Activated naive CD4-positive, alpha-beta T cell treated with anti-CD3 and anti-CD28 coated beads for 36 hours (primary cell): ENCODE data around the gene BTBD1. TPM values are rescaled to one million over a fixed set of nuclear protein-coding genes. Genes with fewer than 3 reads are reported as not detected.
"Not testable (repeated sequence)": the region's sequence is repeated elsewhere in the genome, so short reads cannot be mapped to it uniquely, and the experiment has no call there.

Experiments used
- CTCF ChIA-PET: fragments of 350-600 bp; sonication (Branson Sonifier 250); formaldehyde crosslinking; loops from one replicate; lab custom pipeline; 2021; ENCODE audit warnings: antibody characterized with exemption; lab: Charles Lee
- DNase-seq: peaks from one replicate; pipeline ENCODE4 v3.0.0-alpha.2; 2020
- H3K27ac Mint-ChIP-seq: one replicate; pipeline ENCODE4 v1.8.0; 2021; ENCODE audit warnings: mild to moderate bottlenecking, mixed read lengths
- H3K27me3 Mint-ChIP-seq: one replicate; pipeline ENCODE4 v1.8.0; 2021; ENCODE audit warnings: low read depth, mixed read lengths
- H3K36me3 Mint-ChIP-seq: one replicate; pipeline ENCODE4 v1.8.0; 2021; ENCODE audit warnings: low read depth, mixed read lengths
- H3K4me1 Mint-ChIP-seq: one replicate; pipeline ENCODE4 v1.8.0; 2021; ENCODE audit warnings: low read depth, mixed read lengths
- H3K4me3 Mint-ChIP-seq: one replicate; pipeline ENCODE4 v1.8.0; 2021; ENCODE audit warnings: mild to moderate bottlenecking, moderate library complexity, mixed read lengths
- H3K9me3 Mint-ChIP-seq: one replicate; pipeline ENCODE4 v1.8.0; 2021; ENCODE audit warnings: mixed read lengths
- intact Hi-C: fragments of 100-400 bp; cut with micrococcal nuclease; formaldehyde crosslinking; loops from one replicate; pipeline ENCODE4 v1.15.1; 2023
- total RNA-seq, 2 experiments: library from RNA; stranded (reverse); gene quantifications; one replicate each; pipeline ENCODE4 v1.2.3, GENCODE V29; 2021

The BTBD1 gene
- total RNA-seq, 2 experiments from 2014 or later: 45.2 to 46.1 TPM

DNA sequence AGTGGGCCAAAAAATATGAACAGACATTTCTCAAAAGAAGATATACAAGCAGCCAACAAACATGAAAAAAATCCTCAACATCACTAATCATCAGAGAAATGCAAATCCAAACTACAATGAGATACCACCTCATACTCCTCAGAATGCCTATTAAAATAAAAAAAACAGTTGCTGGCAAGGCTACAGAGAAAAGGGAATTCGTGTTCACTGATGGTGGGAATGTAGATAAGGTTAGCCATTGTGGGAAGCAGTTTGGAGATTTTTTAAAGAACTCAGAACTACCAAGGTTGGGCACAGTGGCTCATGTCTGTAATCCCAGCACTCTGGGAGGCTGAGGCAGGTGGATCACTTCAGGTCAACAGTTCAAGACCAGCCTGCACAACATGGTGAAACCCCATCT, 27.8 kb downstream of the BTBD1 start:
- intact Hi-C loops: no loop called here
- DNase-seq: no peak
- CTCF ChIA-PET: interaction anchor here (0.5 kb wide), 1 partner anchor 405 kb away, joined by 5 read pairs; no protein-coding TSS in a partner anchor
- H3K27ac Mint-ChIP-seq: no peak overlapping the region
- H3K36me3 Mint-ChIP-seq: peaks cover 59% of the 10 kb centered on the region
- no peaks in the 10 kb centered on the region for H3K9me3 Mint-ChIP-seq
- no peak overlapping the region for H3K4me3 Mint-ChIP-seq
- no peaks in the 10 kb centered on the region for H3K27me3 Mint-ChIP-seq
- H3K4me1 Mint-ChIP-seq: peaks cover 26% of the 10 kb centered on the region

DNA sequence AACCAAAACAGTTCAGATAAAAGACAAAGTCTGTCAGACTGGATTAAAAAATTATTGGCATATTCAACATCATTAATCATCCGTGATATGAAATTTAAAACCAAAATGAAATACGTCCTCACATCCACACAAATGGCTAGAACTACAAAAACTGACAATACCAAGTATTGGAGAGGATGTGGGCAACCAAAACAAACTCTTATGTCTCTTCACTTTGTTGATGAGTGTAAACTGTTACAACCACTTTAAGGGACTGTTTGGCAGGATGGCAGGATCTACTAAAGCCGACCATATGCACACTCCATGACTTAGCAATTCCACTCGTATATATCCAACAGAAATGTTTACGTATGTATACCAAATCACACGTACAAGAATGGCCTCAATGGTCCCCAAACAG, 30.8 kb downstream of the BTBD1 start:
- CTCF ChIA-PET: no interaction called here
- no peaks in the 10 kb centered on the region for H3K27me3 Mint-ChIP-seq
- peaks cover 26% of the 10 kb centered on the region for H3K4me1 Mint-ChIP-seq
- DNase-seq: no peak
- H3K4me3 Mint-ChIP-seq: no peak overlapping the region
- H3K36me3 Mint-ChIP-seq: peaks cover 52% of the 10 kb centered on the region
- intact Hi-C loops: no loop called here
- no peak overlapping the region for H3K27ac Mint-ChIP-seq
- no peaks in the 10 kb centered on the region for H3K9me3 Mint-ChIP-seq

DNA sequence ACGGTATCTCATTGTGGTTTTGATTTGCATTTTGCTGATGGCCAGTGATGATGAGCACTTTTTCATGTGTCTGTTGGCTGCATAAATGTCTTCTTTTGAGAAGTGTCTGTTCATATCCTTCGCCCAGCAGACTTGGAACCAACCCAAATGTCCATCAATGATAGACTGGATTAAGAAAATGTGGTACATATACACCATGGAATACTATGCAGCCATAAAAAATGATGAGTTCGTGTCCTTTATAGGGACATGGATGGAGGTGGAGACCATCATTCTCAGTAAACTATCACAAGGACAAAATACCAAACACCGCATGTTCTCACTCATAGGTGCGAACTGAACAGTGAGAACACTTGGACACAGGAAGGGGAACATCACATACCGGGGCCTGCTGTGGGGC, 35.8 kb downstream of the BTBD1 start:
- H3K27ac Mint-ChIP-seq, CTCF ChIA-PET, H3K4me3 Mint-ChIP-seq, H3K4me1 Mint-ChIP-seq, intact Hi-C loops, H3K9me3 Mint-ChIP-seq, H3K27me3 Mint-ChIP-seq, DNase-seq: not testable (repeated sequence)
- H3K36me3 Mint-ChIP-seq: peaks cover 33% of the 10 kb centered on the region

GRCh38 chr15:83030021-83030420, 37.0 kb downstream of the BTBD1 start:
- Mint-ChIP-seq H3K27me3 (no peaks in the 10 kb centered on the region), H3K4me1 (peaks cover 7% of the 10 kb centered on the region), H3K36me3 (peaks cover 31% of the 10 kb centered on the region), H3K4me3 (no peak overlapping the region), H3K27ac (no peak overlapping the region), H3K9me3 (no peaks in the 10 kb centered on the region)
- CTCF ChIA-PET: no interaction called here
- intact Hi-C loops: no loop called here
- DNase-seq: no peak

DNA sequence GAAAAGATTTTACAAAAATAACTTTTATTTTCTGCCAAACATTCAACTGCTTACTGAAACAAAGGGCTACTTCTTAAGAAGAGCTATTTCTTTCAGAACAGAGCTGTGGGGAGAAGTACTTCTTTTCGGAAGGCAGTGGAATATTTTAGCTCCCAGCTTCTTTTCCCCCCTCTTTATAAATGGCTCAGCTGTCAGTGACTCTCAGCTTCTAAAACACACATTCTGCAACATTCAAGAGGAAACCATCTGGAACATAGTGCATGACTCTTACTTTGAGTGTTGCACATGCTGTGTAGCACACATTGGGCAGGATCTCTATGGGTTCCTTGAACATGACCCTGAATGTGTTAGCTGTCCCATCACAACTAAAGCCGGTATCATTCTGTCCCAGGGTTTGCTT, 48.6 kb downstream of the BTBD1 start:
- CTCF ChIA-PET: interaction anchor here (0.6 kb wide), 1 partner anchor 23 kb away, joined by 3 read pairs; no protein-coding TSS in a partner anchor
- peaks cover 18% of the 10 kb centered on the region for H3K36me3 Mint-ChIP-seq
- peaks cover 4% of the 10 kb centered on the region for H3K9me3 Mint-ChIP-seq
- H3K4me1 Mint-ChIP-seq: peaks cover 17% of the 10 kb centered on the region
- intact Hi-C loops: no loop called here
- H3K27me3 Mint-ChIP-seq: no peaks in the 10 kb centered on the region
- DNase-seq: no peak
- H3K4me3 Mint-ChIP-seq: no peak overlapping the region
- no peak overlapping the region for H3K27ac Mint-ChIP-seq

- peaks cover 14% of the 10 kb centered on the region for H3K9me3 Mint-ChIP-seq
- no peak for DNase-seq
- CTCF ChIA-PET: interaction anchor here (0.7 kb wide), 1 partner anchor 532 kb away, joined by 3 read pairs; no protein-coding TSS in a partner anchor
- H3K4me1 Mint-ChIP-seq: peaks cover 30% of the 10 kb centered on the region
- no peak overlapping the region for H3K4me3 Mint-ChIP-seq
- intact Hi-C loops: no loop called here
- no peaks in the 10 kb centered on the region for H3K27me3 Mint-ChIP-seq
- H3K36me3 Mint-ChIP-seq: peaks cover 21% of the 10 kb centered on the region
- H3K27ac Mint-ChIP-seq: no peak overlapping the region
Measured at GRCh38 chr15:83016906-83017305, 50.1 kb downstream of the BTBD1 start.

DNA sequence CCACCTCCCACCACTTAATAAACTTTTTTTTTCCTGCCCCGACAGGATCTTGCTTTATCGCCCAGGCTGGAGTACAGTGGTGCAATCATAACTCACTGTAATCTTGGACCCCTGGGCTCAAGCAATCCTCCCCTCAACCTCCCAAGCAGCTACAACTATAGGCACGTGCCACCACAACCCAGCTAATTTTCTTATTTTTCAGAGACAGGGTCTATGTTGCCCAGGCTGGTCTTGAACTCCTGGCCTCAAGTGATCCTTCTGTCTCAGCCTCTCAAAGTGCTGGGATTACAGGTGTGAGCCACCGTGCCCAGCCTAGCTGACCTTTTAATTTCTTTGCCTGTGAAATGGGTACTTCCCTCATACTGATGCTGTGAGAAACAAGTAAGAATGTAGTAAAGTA, 51.7 kb downstream of the BTBD1 start:
- DNase-seq: no peak
- no peaks in the 10 kb centered on the region for H3K27me3 Mint-ChIP-seq
- no peak overlapping the region for H3K27ac Mint-ChIP-seq
- H3K9me3 Mint-ChIP-seq: peaks cover 15% of the 10 kb centered on the region
- H3K4me1 Mint-ChIP-seq: peaks cover 36% of the 10 kb centered on the region
- H3K36me3 Mint-ChIP-seq: peaks cover 23% of the 10 kb centered on the region
- CTCF ChIA-PET: no interaction called here
- intact Hi-C loops: no loop called here
- H3K4me3 Mint-ChIP-seq: no peak overlapping the region

DNA sequence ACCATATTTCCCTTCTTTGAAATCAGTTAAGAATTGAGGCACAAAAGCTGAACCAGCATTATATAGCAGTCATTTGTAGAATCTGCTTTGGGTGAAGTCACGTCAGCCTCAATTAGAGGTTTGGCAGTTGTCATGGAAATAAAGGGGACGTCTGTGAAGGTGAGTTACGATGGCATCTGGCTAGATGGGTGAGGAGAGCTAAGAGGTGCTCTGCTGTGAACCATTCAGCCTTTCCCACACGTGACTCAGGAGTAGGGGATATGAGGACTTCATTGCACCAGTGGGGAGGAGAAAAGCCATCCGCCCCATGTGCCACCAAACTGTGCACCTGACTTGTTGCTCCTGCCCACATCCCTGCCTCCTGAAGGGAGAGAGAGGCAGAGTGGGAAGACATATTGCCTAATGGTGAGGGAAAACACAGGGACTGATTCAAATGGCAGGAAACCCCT, 52.8 kb downstream of the BTBD1 start:
- intact Hi-C loops: loop anchor here (5.0 kb wide), 3 partner anchors 148 to 423 kb away; no protein-coding TSS in a partner anchor
- no peaks in the 10 kb centered on the region for H3K27me3 Mint-ChIP-seq
- peaks cover 46% of the 10 kb centered on the region for H3K4me1 Mint-ChIP-seq
- H3K9me3 Mint-ChIP-seq: peaks cover 15% of the 10 kb centered on the region
- CTCF ChIA-PET: interaction anchor here (1.3 kb wide), 1 partner anchor 196 kb away, joined by 4 read pairs; no protein-coding TSS in a partner anchor
- H3K27ac Mint-ChIP-seq: peak overlapping the region; percentile 32
- H3K4me3 Mint-ChIP-seq: no peak overlapping the region
- no peak for DNase-seq
- peaks cover 22% of the 10 kb centered on the region for H3K36me3 Mint-ChIP-seq

- Mint-ChIP-seq H3K4me1 (peaks cover 48% of the 10 kb centered on the region), H3K36me3 (peaks cover 22% of the 10 kb centered on the region), H3K9me3 (peaks cover 15% of the 10 kb centered on the region), H3K27ac (no peak overlapping the region), H3K27me3 (no peaks in the 10 kb centered on the region), H3K4me3 (peak overlapping the region; percentile 87)
- DNase-seq: no peak
- CTCF ChIA-PET: interaction anchor here (1.5 to 1.6 kb wide), 2 partner anchors 236 to 482 kb away, joined by 3 to 4 read pairs; no protein-coding TSS in a partner anchor
- intact Hi-C loops: loop anchor here (5.0 kb wide), 3 partner anchors 150 to 425 kb away; no protein-coding TSS in a partner anchor
Measured at GRCh38 chr15:83012636-83013035, 54.4 kb downstream of the BTBD1 start.

DNA sequence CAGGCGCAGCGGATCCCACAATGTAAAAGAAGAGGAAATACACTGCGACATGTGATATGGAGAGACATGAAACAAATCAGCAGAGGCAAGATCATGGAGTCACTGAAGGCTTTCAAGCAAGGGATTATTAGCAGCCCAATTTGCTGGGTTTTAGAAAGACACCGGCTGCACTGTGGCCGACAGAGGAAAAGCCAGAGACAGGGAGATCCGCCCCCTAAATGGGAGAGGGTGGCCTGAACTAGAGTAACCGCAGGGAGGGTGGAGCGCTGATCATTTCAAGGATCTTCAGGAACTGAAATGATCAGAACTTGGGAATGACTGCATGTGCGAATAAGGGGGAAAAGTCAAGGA, 55.0 kb downstream of the BTBD1 start:
- H3K27me3 Mint-ChIP-seq: no peaks in the 10 kb centered on the region
- peaks cover 21% of the 10 kb centered on the region for H3K36me3 Mint-ChIP-seq
- intact Hi-C loops: loop anchor here (5.0 kb wide), 3 partner anchors 150 to 425 kb away; no protein-coding TSS in a partner anchor
- CTCF ChIA-PET: interaction anchor here (1.2 to 1.6 kb wide), 3 partner anchors 10 to 481 kb away, joined by 3 to 4 read pairs (median 4); no protein-coding TSS in a partner anchor
- H3K4me3 Mint-ChIP-seq: peak overlapping the region; percentile 87
- H3K9me3 Mint-ChIP-seq: peaks cover 15% of the 10 kb centered on the region
- H3K27ac Mint-ChIP-seq: peak overlapping the region; percentile 81
- no peak for DNase-seq
- peaks cover 50% of the 10 kb centered on the region for H3K4me1 Mint-ChIP-seq

DNA sequence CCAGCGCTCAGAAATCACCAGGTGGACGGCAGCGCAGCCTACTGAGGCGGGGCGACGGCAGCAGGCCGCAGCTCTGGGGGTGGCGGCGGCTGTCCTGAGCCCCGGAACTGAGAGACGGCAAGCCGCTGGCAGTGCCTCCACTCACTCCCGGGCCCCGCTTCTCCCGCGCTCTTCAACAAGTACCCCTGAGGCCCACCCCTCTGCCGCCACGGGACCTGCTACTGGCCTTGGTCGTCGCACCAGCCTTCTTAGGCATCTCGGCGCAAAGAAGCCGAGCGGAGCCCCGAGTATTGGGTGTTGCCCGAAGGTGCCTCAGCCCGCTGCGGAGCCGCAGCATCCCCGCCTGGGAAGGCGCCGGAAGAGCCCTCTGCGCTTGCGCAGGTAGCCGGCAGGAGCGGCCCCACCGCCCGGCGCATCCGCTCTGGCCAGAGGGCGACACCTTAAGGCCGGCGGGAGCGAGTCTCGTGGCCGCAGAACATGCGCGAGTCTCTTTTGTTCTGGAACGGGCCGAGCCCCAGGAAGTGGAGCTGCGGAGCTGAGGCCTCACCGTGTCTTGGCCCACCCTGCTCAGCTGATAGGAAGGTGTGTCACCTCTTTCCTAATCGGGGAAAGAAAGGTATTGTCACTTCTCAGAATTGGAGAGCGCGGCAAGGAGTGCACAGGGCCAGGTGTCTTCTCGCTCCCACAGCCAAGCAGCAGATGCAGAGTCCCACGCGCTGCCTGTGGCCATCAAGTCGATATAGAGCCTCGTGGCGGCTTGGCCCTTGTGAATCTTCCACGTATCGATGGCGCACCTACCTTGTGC, 55.6 kb downstream of the BTBD1 start, which contains the start of gene C15orf40:
TSS of gene C15orf40 (minus strand) at position 369 of the 805 bp plus-strand sequence. CDS start at position 337, 32 bp downstream.
- Mint-ChIP-seq H3K9me3 (peaks cover 15% of the 10 kb centered on the region), H3K27me3 (no peaks in the 10 kb centered on the region), H3K4me3 (peak within 1 kb of the TSS; percentile 87), H3K4me1 (peaks cover 48% of the 10 kb centered on the region), H3K27ac (peak within 1 kb of the TSS; percentile 81), H3K36me3 (peaks cover 20% of the 10 kb centered on the region)
- CTCF ChIA-PET: interaction anchor here (0.8 to 2.4 kb wide), 10 partner anchors 11 to 477 kb away, joined by 3 to 19 read pairs (median 4); partner anchors contain the start of genes HDGFL3 and RAMAC
- intact Hi-C loops: loop anchor here (1.0 to 5.0 kb wide), 11 partner anchors 25 to 548 kb away; partner anchors contain the start of genes BTBD1, RAMAC and RPS17
- DNase-seq: peak; percentile 88

GRCh38 chr15:83010709-83011270, 56.3 kb downstream of the BTBD1 start:
- DNase-seq: peak; percentile 92
- Mint-ChIP-seq H3K36me3 (peaks cover 19% of the 10 kb centered on the region), H3K27me3 (no peaks in the 10 kb centered on the region), H3K4me1 (peaks cover 48% of the 10 kb centered on the region), H3K27ac (peak overlapping the region; percentile 81), H3K4me3 (peak overlapping the region; percentile 87), H3K9me3 (peaks cover 15% of the 10 kb centered on the region)
- CTCF ChIA-PET: interaction anchor here (0.7 to 2.4 kb wide), 13 partner anchors 11 to 476 kb away, joined by 3 to 19 read pairs (median 3); partner anchors contain the start of genes HDGFL3 and RAMAC
- intact Hi-C loops: loop anchor here (1.0 to 5.0 kb wide), 11 partner anchors 24 to 549 kb away; partner anchors contain the start of genes BTBD1, RAMAC and RPS17
